COLO668 (cell line): Measurements from ENCODE around the gene SAMD14.

Experiments
- DNase-seq: peaks from one replicate; lab custom pipeline; 2025; ENCODE audit not compliant: unreplicated experiment; lab: John Stamatoyannopoulos, UW

SAMD14 gene

DNA sequence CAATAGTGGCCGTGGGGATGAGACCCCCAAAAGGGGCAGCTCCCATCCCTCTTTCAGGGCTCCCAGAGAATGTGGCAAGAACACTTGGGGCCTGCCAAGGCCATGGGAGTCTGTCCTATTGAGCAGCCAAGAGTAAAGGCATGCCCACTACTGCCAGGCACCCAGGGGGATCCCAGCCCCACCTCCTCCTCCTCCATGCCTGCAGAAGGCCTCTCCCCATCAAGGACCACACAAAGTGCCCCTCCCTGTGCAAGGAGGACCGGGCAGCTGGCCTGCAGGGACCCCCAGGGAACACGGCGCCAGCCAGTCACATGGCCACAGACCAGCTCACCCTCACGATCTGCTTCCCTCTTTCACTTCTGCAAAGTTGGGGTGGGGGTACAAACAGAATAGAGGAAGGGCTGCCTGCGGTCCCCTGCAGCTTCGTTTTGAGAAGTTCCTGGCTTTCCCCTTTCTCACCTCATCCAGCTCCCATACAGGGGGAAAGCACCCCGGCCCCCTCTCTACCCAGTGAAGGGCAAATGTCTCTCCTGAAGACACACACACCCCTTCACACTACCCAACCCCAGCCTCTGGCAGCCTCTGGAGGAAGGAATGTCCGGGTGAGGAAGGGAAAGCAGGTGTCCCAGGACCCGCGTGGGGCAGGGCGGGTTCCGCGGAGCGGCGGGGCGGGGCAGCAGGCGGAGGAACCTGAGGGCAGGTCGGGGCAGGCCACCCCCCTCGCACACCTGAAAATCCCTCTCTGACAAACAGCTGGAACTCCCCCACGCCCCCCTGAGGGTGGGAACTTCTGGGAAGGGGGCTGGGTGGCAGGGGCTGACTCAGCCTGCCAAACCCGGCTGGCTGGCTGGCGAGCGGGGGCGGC is 18.5 kb upstream of the SAMD14 start:
- DNase-seq, result peak; percentile 23

DNA sequence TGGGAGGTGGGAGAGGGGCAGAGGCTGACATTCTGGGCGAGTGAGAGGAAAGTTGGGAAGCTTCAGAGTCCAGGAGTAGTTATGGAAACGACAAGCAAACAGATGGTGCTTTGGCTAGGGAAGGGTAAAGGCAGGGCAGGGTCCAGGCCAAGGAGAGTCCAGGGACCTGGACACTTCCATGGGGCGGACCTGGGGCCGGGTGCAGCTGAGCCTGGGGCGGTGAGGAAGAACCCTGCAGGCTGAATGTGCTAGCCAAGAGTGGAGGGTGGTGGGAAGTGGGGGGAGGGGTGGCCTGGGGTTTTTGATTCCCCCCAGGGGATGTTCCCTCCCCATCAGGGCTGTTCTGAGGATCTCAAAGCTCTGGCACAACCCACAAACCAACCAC is 17.9 kb upstream of the SAMD14 start:
- peak; percentile 11 for DNase-seq

DNA sequence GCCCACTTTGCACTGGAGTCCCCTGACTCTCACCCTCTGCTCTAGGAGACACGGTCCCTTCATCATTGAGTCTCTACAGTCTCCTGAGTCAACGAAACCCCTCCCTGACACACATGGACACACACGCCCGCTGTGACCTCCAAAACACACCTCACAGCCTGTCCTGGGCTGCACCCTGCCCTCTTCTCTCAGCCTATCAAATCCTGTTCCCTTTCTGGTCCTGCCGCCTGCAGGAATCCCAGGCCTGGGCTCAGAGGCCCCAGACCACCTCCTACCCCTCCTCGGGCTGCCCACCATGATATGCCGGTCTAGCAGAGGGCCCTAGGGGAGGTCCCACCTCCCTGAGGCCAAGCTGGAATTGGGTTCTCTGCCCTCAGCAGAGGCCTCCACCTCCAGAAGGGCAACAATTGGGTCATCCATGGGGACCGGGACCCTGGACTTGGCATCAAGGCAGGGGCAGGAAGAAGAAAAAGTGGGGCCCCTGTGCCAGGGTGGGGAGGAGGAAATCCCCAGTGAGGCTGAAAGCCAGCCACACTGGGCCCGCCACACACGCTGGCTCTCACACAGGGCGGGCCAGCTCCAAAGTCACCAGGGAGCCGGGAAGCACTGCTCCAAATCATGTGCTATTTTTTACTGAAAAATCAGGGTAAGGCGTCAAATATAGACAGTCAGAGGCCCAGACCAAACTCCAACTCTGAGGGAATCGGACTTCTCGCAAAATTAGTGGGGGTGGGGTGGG is 17.1 kb upstream of the SAMD14 start:
- no peak for DNase-seq

DNA sequence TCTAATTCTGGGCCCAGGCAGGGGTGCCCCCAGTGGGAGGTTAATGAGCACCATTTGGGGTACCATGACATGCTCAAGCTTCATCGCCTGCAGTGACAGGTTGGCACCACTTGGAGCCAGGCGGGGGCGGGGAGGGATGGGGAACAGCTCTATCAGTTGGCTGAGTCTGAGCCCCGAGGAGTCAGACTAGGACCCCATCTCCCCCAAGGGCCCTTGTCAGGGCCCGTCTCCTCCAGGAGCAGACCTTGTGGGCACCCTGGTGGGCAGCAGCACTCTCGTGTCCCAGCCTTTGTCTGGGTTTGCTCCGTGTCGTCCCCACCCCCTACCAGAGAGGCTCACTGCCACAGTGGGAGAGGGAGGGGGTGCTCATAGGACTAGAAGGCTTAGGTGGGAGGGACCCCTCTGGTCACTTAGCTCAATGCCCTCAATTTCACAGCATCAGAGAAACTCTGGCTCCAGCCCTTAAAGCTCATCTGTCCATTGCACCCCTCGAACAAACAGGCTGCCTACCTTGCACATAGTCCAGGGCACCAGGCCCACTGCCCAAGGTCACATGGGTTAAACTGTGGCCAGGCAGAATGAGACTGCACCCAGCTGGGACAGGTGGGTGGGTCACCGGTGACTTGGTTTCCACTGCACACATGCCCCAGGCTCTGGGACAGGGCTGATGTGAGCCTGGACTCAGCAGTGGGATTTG is 16.4 kb upstream of the SAMD14 start:
- no peak for DNase-seq

DNA sequence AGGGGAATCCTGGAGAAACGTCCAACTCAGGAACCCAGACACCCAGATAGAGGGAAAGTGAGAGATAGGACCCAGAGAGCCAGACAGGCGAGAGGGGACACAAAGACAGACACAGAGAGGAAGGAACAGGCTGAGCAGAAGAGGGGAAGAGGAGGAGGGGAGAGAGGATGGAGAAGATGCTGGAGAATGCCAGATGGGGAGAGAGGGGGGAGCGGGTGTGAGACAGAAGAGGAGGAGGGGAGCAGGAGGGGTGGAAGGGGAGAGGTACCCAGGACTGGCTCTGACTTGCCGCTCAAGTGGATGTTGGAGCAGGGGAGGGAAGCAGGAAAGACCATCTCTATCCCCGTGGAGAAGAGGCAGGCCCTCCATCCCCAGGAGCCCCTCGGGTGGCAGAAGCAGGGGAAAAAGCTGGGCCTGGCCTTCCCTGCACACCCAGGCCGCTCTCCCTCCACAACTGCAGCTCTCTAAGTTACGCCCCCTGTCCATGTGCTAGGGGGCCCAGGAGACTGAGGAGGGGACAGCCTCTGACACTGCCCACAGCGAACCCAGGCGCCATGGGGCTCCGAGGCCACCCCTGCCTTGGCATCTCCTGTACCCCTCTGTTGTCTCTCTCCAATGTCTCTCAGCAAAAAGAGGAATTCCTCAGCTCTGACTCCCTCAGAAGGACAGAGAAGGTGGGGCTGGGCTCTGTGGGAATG is 15.7 kb upstream of the SAMD14 start:
- DNase-seq, result no peak

DNA sequence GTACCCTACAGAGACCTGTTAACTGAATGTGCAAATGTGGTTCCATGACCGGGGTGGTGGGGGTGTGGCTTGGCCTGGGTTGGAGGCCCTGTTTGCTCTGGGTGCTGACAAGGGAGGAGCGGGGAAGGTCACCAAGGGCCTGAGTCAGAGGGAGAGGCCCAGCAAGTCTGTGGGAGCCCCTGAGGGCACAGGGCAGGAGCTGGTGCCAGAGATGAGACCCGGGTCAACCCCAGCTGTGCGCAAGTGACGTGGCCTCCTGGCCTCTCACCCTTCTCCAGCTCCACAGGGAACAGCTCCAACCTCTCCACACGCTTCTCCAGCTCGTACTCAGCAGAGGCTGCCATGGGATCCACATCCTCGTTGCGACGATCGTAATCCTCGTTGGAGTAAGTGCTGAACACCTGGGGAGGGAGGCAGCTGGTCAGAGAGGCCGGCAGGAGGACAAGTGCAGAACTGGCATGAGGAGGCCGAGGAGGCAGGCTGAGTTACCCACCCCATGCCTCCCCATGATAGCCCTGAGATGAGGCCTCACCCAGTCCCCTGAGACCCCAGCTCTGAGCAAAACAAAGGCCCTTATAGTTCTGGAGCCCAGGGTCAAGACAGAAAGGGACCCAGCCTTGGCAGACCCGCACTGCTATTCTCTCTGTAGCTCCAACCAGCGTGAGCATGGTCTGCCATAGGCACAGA is 15.0 kb upstream of the SAMD14 start:
- DNase-seq, result no peak

DNA sequence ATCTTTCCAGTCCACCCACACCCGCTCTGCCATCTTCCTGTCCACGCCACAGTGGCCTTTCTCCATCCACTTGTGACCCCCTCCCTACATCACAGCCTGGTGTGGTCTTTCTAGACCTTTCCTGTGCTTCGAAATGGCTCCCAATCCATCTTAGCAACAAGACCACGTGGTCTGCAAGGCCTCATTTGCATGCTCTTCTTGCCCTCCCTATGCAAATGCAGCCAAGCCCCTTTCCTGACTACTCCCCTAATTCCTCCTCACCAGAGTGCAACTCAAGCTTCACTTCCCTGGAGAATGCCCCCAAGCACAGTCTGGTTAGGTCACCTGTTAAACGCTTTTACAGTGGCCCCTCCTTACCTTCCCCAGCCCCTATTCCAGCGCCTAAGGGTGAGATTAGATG is 14.4 kb upstream of the SAMD14 start:
- peak; percentile 19 for DNase-seq

DNA sequence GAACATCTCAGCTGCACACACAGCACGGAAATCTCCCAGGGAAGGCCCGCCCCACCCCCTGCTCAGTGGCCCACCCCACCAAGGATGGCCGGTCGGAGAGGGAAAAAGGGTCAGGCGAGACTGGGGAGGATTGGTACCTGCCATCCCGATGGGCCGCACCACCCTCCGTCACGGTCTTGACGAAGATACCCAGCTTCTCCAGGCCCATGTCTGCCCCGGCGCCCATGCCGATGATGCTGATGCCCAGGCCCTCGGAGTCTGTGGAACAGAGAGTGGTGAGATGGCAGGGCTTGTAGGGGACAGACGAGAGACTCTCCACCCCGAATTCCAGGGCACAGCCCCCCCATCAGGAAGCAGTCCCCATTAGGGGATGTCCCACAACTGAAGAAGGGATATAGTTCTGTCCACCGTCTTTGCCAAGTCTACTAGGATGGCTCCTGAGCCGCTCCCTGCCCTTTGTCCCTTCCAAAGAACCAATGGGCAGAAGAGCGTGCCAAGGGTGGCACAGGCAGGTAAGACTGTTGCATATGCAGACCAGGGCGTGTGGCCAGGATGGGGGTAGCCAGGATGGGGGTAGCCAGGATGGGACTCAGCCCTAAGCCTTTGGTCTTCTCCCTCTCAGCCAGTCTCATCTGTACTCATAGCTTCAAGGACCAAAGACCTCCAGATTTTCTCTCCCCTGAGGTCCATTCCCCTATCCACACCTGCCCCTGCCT is 13.7 kb upstream of the SAMD14 start:
- no peak for DNase-seq

DNA sequence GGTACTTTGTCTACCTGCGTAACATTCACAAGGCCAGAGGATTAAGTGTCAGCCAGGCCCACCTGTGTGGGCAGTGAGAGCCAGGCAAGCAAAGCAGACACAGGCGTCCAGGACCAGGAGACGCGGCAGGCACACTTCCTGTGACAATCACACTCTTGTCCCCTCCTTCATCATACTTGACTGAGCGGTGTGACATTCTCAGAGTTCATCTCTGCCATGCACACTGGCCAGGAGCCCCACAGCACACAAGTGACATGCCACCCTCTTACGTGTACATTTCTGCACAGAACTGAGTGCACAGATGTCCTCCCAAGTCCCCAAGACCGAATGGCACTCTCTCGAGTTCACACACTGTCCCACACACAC is 11.8 kb upstream of the SAMD14 start:
- no peak for DNase-seq

DNA sequence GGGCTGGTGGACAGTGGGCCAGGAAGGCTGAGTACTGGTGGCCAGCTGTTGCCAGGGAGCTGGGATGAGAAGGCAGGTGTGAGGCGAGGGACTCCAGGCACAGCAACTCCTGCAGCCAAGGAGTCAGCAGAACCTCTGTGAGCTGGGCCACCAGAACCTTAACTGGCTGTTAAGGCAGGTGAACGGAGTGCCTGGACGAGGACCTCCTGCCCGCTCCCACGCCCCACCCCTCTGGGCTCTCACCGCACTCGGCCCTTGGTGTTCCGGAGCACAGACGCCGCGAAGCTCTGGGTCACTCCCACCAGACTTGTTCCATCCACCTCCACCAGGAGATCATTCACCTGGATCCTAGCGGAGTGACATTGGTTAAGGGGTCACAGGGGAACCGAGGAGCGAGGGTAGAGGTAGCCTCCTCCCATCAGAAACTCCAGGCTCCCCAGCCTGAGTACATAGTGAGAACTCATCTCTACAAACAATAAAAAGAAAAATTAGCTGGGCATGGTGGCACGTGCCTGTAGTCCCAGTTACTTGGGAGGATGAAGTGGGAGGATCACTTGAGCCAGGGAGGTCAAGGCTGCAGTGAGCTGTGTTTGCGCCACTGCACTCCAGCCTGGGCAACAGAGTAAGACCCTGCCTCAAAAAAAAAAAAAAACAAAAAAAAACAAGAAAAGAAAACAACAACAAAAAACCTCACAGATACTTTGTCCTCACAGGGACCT is 11.2 kb upstream of the SAMD14 start:
- no peak for DNase-seq

DNA sequence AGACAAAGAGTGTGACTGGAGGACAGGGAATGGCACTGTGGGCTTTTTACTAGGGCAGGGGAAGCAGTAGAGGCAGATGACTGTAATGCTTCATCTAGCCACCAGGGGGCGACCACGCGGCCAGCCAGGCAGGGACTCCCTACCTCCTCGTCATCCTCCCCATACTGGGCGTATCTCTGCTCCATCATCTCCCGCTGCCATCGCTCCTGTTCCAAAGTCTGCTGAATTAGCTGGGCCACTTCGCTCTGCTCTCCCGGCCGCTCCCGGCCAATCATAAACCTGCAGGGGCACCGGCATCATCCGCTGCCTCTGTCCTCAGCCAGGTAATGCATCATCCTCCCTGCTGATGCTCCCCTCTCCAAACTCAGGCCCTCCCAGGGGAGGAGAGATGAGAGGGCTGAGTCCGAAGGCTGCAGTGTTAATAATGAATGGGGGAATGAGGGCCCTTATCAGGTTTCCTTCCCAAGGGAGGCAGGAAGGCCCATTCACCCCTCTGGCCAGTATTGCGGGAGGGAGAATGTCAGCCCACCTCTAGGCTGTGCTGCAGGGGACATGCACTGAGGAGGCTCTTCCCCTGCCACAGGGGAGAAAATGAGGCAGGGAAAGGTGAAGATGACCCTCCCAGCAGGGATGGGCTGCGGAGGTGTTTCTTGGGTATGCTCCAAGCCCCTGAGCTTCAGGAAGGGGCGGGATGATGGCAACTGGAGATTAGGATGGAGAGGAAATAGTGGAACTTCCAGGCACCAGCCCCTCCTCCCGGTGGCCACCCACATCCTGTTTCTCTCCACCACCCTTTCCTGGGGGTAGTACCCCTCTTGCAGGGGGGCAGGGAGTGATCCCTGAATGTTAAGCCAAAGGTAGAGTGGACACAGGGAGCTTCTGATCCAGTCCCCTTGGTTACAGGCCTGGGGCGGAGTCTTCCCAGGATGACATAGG is 10.3 kb upstream of the SAMD14 start:
- peak; percentile 37 for DNase-seq

DNA sequence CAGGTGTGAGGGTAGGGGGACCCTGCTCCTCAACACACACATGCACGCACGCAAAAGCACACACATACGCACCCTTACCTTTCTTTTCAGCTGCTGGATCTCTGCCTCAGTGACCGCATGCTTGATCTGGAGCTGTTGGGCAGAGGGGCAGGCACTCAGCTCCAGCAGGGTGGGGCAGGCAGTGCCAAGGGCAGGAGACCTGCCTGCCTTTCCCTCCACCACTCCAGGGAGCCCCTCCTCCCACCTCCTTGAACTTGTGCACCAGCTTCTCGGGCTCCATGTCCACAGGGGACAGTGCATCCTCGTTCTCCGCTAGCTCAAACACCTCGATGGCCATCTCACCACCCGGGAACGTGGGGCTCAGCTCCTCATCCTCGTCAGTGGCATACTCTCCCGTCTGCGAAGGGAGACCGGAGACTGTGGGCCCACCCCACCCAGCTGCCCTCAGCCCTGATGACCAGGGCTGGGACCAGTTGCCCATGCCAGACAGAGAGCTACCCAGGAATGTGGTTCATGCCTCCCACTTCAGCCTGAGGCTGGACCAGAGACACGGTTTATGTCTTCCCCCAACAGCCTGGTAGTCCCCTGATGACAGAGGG is 9.3 kb upstream of the SAMD14 start:
- DNase-seq, result no peak

DNA sequence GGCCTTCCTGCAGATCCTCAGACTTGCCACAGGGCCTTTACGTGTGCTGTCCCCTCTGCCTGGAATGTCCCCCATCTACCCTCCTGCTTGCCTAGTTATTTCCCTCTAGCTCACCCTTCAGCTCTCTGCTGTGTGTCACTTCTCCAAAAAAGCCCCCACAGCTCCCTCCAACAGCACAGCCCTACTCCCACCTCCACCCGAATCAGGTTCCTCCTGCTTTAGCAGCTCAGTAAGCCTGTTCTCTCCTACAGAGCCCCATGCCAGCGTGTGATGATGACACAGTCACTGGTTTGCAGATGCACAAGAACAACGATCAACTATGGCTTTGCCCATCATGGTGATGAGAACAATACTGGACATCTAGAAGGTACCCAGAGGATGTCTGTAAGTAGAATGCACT is 7.1 kb upstream of the SAMD14 start:
- DNase-seq, result no peak

DNA sequence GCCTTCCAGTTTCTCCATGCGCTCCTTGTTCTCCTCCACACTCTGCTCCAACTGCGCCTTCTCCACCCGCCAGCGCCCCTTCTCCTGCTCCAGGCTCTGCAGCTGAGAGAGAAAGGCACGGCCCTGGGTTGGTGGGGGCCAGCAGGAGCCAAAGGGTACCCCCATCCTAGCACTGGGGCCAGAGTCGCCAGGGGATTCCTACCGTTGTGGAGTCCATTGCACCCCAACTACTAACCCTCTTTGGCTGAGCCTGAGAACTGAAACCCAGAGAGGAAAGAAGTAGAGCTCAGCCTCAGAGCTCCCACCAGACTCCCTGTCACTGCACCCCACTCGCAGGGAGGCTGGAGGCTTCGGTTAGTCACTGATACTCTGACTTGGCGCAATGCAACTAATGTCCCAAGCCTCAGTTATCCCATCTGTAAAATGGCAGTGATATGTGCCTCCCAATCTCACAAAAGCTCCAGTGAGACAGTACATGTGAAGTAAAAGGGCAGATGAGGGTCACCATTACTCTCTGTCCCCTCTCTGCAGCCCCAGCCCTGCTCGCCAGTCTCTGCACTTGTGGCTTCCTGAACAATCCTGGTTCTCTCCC is 6.2 kb upstream of the SAMD14 start:
- DNase-seq, result no peak

DNA sequence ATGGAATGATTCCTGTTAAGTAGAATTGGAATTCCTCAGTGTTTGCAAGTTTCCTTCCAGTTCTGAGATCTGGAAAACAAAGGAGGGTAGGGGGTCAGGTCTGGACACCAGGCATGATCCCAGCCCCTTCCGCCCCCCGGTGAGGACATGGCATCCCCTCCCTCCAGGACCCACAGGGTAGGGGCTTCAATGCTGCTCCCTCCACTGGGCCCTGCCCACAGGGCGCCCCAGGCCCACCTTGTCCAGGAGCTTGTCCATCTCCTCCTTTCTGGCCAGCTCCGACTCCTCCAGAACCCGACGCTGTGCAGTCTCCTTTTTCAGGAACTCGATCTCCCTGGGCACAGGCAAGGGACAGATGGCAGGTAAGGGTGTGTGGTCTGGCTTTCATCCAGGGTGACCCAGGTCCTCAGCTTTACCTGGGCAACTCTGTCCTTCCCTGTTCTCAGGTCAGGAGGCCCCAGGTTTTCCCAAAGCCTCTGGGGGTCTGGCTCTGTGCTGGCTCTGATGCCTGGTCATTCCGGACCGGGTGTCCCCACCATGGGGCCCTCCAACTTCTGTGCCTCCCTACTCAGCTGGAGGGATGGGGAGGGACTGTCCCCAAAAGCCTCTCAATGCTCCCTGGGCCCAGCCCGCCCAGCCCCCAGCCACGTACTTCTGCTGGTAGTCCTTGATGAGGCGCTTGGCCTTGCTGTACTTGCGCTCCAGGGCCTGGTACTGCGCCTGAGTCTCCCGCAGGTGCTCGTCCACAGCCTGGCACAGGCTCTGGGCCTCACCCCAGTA is 5.5 kb upstream of the SAMD14 start:
- no peak for DNase-seq

DNA sequence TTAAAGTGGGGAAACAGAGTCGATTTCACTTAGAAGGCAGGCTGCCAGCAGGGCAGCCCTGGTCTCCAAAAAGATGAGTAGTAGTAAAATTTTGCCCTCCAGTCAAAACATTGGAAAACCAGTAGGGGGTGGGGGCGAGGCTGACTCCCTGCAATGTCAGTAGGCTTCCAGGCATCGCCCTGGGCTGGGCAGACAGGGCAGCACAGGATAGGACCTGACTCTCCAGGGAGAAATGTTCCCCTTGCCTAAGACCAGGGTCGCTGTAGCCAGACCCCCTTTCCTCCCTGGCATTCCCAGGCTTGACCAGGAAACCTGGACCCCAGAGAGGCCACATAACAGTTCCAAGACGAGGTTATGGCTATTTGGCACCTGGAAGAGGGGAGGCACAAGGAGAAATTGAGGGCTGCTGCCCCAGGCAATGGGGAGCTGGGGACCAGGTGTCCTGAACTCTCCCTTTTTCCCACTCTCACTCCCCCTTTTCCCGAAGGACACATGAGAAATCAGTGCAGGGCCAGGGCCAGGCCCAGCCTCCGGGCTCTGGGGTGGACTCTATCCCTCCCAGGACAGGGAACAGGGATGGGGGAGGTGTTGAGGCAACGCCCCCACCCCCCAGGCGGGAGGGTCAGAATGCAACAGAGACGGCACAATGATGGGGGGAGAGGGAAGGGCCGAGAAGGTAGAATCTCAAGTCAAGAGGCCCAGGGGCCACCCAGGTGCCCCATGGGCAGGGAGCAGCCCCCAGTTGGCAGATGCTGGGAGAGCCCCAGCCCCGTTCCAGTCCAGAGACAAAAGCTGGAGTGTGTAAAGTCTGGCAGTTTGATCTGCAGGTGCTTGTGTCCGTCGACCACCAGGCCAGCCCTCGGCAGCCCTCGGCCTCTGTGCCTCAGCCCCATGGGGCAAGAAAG is 4.5 kb upstream of the SAMD14 start:
- no peak for DNase-seq
